Head of caudate nucleus (tissue), 42 donors: Measurements from ENCODE around the gene AATF.
A peak's percentile ranks its signal among the peaks of the same experiment; 100 is the strongest.

Experiments
- DNase-seq, 42 donors: peaks; one replicate each; pipeline versions ENCODE4 v3.0.0 to v3.0.0-alpha.2; 2020 to 2021; ENCODE audit warnings: mixed read lengths in 7 of 42
- intact Hi-C: fragments of 100-400 bp; cut with DNase I; formaldehyde crosslinking; loops from one replicate; pipeline ENCODE4 v1.15.0; 2022

AATF gene

DNA sequence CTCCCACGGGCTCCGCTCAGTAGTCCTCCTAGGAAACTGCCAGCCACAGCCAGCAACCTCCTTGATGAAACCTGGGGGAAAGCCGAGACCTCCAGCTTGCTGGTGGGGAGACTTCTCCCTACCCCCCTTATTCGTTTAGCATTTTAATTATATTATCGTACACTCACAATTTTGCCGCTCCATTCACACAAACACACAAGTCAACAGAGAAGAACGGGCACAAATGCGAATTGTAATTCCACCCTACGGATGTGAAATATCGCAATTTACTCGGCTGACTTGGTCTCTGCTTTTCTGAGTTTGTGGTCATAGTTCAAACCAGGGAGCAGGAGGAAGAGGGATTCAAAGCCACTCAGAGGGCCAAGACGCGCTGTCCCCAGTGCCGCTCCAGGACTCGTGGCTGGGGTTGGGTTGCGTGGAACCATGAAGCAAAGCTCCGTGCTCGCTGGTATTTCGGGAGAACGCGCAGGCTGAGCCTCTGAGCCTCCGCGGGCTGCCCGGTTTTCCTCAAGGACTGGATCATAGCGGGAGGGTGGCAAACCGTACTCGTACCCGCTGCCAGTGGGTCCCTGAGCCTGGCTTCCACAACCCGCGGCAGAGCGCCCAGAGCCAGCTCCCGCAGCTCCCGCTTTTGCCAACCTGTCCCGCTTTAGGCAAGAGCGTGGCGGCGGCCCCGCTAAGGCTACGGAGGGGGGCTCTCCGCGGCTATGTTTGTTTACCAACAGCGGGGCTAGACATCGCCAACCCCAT is 9.5 kb upstream of the AATF start:
- DNase-seq, result no peak
- intact Hi-C loops, result no loop called here

GRCh38 chr17:36939802-36940312 is 8.9 kb upstream of the AATF start:
- intact Hi-C loops, result no loop called here
- no peak for DNase-seq

DNA sequence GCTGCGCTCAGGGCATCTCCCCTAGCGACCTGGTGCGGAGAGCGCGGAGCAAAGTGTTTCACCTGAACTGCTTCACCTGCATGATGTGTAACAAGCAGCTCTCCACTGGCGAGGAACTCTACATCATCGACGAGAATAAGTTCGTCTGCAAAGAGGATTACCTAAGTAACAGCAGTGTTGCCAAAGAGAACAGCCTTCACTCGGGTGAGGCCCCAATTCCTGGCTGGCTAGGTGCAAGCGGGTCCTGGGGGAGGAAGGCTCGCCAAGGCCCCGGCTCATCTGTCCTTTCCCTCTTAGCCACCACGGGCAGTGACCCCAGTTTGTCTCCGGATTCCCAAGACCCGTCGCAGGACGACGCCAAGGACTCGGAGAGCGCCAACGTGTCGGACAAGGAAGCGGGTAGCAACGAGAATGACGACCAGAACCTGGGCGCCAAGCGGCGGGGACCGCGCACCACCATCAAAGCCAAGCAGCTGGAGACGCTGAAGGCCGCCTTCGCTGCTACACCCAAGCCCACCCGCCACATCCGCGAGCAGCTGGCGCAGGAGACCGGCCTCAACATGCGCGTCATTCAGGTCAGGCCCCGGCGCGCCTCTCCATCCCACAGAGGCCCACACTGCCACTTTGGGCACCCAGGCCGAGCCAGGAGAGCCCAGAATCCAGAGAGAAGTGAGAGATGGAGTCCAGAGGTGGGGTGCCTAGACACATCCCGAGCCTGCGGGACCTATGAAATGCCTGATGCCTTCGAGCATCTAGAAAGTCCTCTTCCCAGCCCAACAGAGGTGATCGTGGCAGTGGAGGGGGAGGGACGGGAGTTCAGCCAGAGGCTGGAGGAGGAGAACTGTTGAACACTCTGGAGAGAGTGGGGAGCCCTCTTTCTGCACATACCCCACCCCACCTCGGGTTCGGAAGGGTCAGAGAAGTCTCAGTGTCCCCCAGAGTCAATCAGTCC is 8.2 kb upstream of the AATF start:
- intact Hi-C loops, result no loop called here
- no peak for DNase-seq

- DNase-seq, result no peak
- intact Hi-C loops, result no loop called here
Observed at GRCh38 chr17:36941265-36942010, 7.3 kb upstream of the AATF start.

DNA sequence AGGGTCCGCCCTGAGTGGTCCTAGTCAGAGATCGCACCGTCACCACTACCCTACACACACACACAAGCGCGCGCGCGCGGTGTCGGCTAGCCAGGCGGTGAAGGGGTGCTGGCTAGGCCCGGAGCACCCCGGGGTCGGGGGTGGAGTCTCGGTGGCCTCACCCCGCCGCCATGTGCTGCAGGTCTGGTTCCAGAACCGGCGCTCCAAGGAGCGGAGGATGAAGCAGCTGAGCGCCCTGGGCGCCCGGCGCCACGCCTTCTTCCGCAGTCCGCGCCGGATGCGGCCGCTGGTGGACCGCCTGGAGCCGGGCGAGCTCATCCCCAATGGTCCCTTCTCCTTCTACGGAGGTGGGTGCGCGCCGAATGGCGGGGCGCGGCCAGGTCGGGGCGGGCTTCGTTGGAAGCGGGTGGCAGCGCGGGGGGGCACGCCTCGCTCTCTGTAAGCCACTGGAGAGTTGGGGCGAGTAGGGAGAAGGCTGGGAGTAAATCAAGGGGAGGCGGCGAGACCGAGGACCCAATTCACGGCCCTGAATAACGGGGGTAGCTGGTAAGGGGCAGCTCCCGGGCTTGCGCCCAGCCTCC is 6.6 kb upstream of the AATF start:
- DNase-seq, result no peak
- intact Hi-C loops, result no loop called here

GRCh38 chr17:36942631-36943125 is 6.1 kb upstream of the AATF start:
- peak in 1 of 42 donors; percentile 1 for DNase-seq

DNA sequence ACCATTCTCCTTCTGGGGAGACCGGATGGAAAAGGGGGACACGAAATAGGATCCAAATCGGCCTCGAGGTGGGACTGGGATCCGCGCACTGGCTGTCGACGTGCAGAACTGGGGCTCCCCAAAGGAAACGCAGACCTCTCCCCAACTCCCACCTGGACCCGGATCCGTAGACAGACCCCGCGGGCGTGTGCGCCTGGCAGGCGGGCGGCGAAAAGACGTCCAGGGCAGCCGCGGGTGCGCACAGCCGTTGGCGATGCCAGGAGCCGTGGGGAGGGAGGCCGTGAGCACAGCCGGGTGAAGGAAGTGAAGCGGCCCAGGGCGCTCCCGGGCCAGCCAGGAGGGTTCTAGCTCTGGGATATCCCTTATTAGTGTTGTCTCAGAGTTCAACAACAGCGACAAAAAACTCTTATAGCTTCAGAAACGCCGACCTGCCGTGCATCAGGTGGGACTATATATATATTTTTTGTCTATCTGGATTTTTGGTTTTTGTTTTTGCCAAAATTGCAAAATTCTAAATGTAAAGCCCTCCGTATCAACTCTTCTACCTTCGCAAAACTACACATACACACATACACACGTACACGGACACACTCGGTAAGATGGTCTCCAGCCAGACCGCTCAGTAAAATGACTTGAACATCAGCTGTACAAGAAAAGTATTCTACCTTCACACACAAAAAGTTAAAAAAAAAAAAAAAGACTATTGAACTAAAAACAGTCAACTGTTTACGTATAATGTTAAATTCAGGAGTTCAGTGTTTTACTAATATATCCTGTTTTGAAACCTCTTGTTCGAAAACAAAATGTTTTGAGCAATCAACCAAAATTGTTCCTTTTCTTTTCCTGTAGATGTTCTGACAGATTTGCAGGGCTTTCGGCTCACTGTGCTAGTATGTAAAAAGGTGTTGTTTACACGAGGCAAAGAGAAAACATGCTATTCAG is 5.2 kb upstream of the AATF start:
- intact Hi-C loops, result no loop called here
- DNase-seq, result no peak

More at GRCh38 chr17:36942631-36943125, 6.1 kb upstream of the AATF start:
- intact Hi-C loops, result no loop called here

DNA sequence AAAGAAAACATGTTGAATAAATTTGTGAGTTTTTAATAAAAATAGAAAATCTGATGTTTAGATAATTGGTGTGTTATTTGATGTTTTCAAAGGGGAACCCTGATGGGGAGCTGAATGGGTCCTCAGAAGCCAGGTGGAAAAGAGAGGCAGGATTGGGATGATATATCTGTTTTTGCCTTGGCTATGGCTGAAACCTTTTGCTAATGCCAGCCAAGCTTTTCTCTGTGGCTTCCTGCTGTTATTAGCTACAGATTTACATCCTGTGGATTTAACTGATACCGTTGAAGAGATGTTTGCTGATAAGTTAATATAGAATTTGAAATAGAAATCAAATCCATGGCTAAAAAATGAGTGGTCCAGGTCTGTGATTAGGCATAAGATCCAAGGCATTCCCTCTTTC is 4.2 kb upstream of the AATF start:
- no peak for DNase-seq
- intact Hi-C loops, result no loop called here

GRCh38 chr17:36945140-36945539 is 3.6 kb upstream of the AATF start:
- DNase-seq, result no peak
- intact Hi-C loops, result no loop called here

GRCh38 chr17:36945959-36946725 is 2.6 kb upstream of the AATF start:
- intact Hi-C loops, result no loop called here
- no peak for DNase-seq

DNA sequence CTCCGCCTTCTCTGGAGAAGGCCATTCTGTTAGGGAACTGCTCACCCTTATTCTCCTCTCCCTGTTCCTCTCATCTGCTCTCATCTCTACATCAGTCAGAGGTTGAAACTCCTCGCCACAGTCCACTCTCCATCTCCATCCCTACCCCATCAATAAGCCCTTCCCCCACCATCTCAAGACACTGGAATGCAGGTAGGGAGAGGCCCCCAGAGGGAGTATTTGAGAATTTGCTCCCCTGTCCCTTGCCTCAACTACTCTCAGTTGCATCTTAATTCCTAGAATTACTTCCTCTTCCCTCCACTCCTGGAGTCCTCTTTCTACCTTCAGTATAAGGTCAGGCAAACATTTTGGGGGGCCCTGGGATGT is 2.0 kb upstream of the AATF start:
- intact Hi-C loops, result no loop called here
- DNase-seq, result no peak

DNA sequence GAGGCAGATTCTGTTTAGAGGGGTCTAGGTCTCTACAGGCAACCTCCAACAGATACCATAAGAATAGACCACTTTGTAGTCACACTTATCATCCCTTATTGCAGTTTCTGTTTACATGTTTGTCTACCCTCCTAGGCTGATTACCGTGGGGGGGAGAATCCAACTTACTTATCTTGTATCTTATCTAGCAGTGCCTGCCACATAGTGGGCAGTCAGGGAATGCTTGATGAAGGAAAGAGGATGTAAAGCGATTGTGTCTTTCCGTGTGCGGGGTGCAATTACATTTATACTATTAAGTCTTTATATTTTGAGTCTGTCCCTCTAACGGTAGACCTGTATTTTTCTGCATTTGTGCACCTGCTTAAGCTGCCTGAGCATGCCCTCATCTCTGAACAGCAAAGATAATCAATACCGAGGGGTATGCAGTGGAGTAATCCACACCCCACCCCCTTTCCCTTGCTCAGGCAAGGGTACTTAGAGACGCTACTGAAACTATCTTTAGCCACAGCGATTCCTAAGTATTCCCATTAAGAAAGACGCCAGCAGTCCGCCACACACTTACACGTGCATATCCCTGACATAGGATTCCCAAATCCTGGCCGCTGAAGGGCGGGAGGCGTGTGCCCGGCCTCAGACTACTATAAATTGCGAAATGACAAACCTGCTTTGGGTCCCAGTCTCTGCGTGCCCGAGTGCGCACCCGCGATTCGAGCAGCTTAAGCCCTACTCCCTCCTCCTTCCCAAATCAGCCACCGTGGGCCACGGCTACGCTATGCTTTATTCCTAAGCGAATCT is 635 bp upstream of the AATF start:
- intact Hi-C loops, result no loop called here
- no peak for DNase-seq

DNA sequence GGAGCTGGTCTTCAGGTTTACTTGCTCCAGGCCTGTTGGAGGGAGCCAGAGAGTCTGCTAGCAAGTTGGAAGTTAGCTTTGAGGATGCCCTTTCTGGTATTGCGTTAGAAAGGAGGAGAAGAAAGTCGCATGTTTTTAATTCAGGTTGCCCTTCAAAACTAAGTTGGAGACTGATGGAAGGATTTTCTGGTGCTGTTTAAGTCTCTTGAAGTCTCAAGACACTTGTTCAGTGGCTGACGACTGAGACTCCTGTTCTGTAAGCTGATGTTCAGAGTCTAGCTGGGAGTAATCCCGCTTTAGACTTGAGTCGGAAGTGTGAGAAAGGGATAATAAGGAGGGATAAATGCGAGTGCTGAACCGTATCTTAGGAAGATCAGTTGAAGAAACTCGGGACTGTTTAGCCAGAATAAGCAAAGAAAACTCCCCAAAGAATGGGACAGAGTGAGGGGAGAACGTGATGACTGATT is 740 bp downstream of the AATF start:
- intact Hi-C loops, result no loop called here
- DNase-seq, result no peak

DNA sequence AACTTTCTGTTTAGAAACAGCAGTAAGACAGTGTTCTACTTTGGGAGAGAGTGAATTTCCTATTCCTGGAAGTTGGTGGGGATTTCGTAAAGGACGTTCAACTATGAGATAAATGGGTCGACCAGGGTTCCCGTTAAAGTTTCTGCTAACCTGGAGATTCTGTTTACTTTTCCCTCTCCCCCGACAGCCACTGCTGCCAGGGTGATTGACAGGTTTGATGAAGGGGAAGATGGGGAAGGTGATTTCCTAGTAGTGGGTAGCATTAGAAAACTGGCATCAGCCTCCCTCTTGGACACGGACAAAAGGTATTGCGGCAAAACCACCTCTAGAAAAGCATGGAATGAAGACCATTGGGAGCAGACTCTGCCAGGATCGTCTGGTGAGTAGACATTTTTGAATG is 1.3 kb downstream of the AATF start:
- intact Hi-C loops, result loop anchor here (10.0 kb wide), 1 partner anchor 95 kb away; no protein-coding TSS in a partner anchor

DNA sequence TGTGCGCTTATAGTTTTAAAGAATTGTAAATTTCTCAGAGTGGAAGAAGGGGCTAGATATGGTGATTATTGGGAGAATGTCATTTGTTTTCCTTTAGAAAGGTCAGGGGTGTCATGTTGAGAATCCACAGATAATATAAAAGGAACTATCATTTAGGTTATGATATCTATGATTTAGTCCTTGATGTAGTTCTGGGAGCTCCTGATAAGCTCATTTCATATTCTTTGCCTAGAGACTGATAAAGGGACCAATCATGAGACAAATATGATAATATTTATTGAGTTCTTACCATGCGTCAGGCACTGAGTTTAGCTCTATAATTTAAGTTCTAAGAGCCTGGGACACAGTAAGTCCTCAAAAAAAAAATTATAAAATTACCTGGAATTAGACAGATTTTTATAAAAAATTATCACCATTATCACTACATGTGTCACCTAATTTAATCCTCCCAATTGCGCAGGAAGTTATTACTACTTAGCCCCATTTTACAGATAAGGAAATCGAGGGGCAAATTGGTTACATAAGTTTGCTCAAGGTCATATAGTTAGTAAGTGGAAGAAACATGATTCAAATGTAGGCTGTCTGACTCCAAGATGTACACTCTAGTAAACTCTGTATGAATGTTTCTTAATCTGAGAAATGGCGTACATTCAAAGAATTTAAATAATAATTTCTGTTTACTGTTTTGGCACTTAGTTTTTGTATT is 2.5 kb downstream of the AATF start:
- DNase-seq, result no peak
- intact Hi-C loops, result loop anchor here (10.0 kb wide), 1 partner anchor 94 kb away; no protein-coding TSS in a partner anchor

More for the DNA sequence above, 1.3 kb downstream of the AATF start:
- no peak for DNase-seq
